ENCODE results near the gene FBXL22. TPM values are rescaled to one million over a fixed set of nuclear protein-coding genes. Genes with fewer than 3 reads are reported as not detected.

Gene FBXL22
- total and polyA plus RNA-seq, 2 donors (not counting 1 experiment from before 2014, with no cell fraction given) = 0.50 to 0.87 TPM

- no peaks in the 10 kb centered on the region for H3K27me3 ChIP-seq (ENCODE audit: control insufficient read depth, insufficient read depth, low read length)
- no peak overlapping the region for H3K4me3 ChIP-seq (replicated peaks in 1 of 4; ENCODE audit: control extremely low read depth in 1 of 4, insufficient read depth in 1 of 4, low read depth in 3 of 4, low read length in 4 of 4)
- H2AFZ ChIP-seq (ENCODE audit: low read length) = no peak overlapping the region
- no peaks in the 10 kb centered on the region for H4K20me1 ChIP-seq (ENCODE audit: control insufficient read depth, extremely low read depth, insufficient read depth, low read length)
- H3K4me2 ChIP-seq (ENCODE audit: extremely low read depth, insufficient read depth, low read length) = no peak overlapping the region
- H3K9ac ChIP-seq (ENCODE audit: insufficient read depth, low read length) = no peak overlapping the region
- DNase-seq (ENCODE audit: low read depth in 2 of 2) = peak in 1 of 2 donors; percentile 45
- H3K27ac ChIP-seq (ENCODE audit: insufficient read depth, low read length) = no peak overlapping the region
- no peaks in the 10 kb centered on the region for H3K36me3 ChIP-seq (ENCODE audit: control insufficient read depth, insufficient read depth, low read length)
- no peak for TF ChIP-seq CTCF (conservative IDR thresholded peaks at IDR 0.05 in 1 of 2, IDR thresholded peaks at IDR 0.05 in 1 of 2; ENCODE audit: low read depth in 1 of 2, low read length in 2 of 2)
- H3K4me1 ChIP-seq (ENCODE audit: control insufficient read depth, extremely low read depth, insufficient read depth, low read length) = no peaks in the 10 kb centered on the region
- H3K79me2 ChIP-seq (ENCODE audit: control insufficient read depth, insufficient read depth, low read length) = no peaks in the 10 kb centered on the region
- no peaks in the 10 kb centered on the region for H3K9me3 ChIP-seq (ENCODE audit: control insufficient read depth, insufficient read depth, low read depth, low read length)
Measured at GRCh38 chr15:63573533-63573932, 23.7 kb upstream of the FBXL22 start.

- TF ChIP-seq EZH2 (IDR thresholded peaks at IDR 0.05; ENCODE audit: low read length, missing control alignments) (no peak), CTCF (conservative IDR thresholded peaks at IDR 0.05 in 1 of 2, IDR thresholded peaks at IDR 0.05 in 1 of 2; ENCODE audit: low read depth in 1 of 2, low read length in 2 of 2) (no peak)
- Histone ChIP-seq H3K4me2 (ENCODE audit: extremely low read depth, insufficient read depth, low read length) (no peak overlapping the region), H3K79me2 (ENCODE audit: control insufficient read depth, insufficient read depth, low read length) (no peaks in the 10 kb centered on the region), H3K9ac (ENCODE audit: insufficient read depth, low read length) (no peak overlapping the region), H3K9me3 (ENCODE audit: control insufficient read depth, insufficient read depth, low read depth, low read length) (no peaks in the 10 kb centered on the region), H3K27ac (ENCODE audit: insufficient read depth, low read length) (no peak overlapping the region), H3K4me1 (ENCODE audit: control insufficient read depth, extremely low read depth, insufficient read depth, low read length) (no peaks in the 10 kb centered on the region), H3K36me3 (ENCODE audit: control insufficient read depth, insufficient read depth, low read length) (no peaks in the 10 kb centered on the region), H2AFZ (ENCODE audit: low read length) (no peak overlapping the region), H4K20me1 (ENCODE audit: control insufficient read depth, extremely low read depth, insufficient read depth, low read length) (no peaks in the 10 kb centered on the region), H3K4me3 (replicated peaks in 1 of 4; ENCODE audit: control extremely low read depth in 1 of 4, insufficient read depth in 1 of 4, low read depth in 3 of 4, low read length in 4 of 4) (no peak overlapping the region), H3K27me3 (ENCODE audit: control insufficient read depth, insufficient read depth, low read length) (no peaks in the 10 kb centered on the region)
- no peak for DNase-seq (ENCODE audit: low read depth in 2 of 2)
Measured at GRCh38 chr15:63575312-63575711, 21.9 kb upstream of the FBXL22 start.

- H3K27ac ChIP-seq (ENCODE audit: insufficient read depth, low read length) = no peak overlapping the region
- no peaks in the 10 kb centered on the region for H4K20me1 ChIP-seq (ENCODE audit: control insufficient read depth, extremely low read depth, insufficient read depth, low read length)
- H3K9ac ChIP-seq (ENCODE audit: insufficient read depth, low read length) = no peak overlapping the region
- H3K36me3 ChIP-seq (ENCODE audit: control insufficient read depth, insufficient read depth, low read length) = no peaks in the 10 kb centered on the region
- no peaks in the 10 kb centered on the region for H3K9me3 ChIP-seq (ENCODE audit: control insufficient read depth, insufficient read depth, low read depth, low read length)
- no peaks in the 10 kb centered on the region for H3K4me1 ChIP-seq (ENCODE audit: control insufficient read depth, extremely low read depth, insufficient read depth, low read length)
- H3K4me2 ChIP-seq (ENCODE audit: extremely low read depth, insufficient read depth, low read length) = no peak overlapping the region
- peak in 1 of 2 donors; percentile 12 for DNase-seq (ENCODE audit: low read depth in 2 of 2)
- H3K27me3 ChIP-seq (ENCODE audit: control insufficient read depth, insufficient read depth, low read length) = no peaks in the 10 kb centered on the region
- H3K79me2 ChIP-seq (ENCODE audit: control insufficient read depth, insufficient read depth, low read length) = no peaks in the 10 kb centered on the region
- H3K4me3 ChIP-seq (replicated peaks in 1 of 4; ENCODE audit: control extremely low read depth in 1 of 4, insufficient read depth in 1 of 4, low read depth in 3 of 4, low read length in 4 of 4) = no peak overlapping the region
- no peak overlapping the region for H2AFZ ChIP-seq (ENCODE audit: low read length)
- TF ChIP-seq EZH2 (IDR thresholded peaks at IDR 0.05; ENCODE audit: low read length, missing control alignments) = no peak
- TF ChIP-seq CTCF (conservative IDR thresholded peaks at IDR 0.05 in 1 of 2, IDR thresholded peaks at IDR 0.05 in 1 of 2; ENCODE audit: low read depth in 1 of 2, low read length in 2 of 2) = no peak
Measured at GRCh38 chr15:63576441-63576840, 20.7 kb upstream of the FBXL22 start.
